GM08714 (cell line): ENCODE data around the gene BSPRY.

Experiments
- H3K4me3 ChIP-seq: fragments of 200-500 bp; sonication (Bioruptor generic); 2 replicates; pipeline ENCODE4 v1.5.1; 2014; ENCODE audit warnings: mild to moderate bottlenecking, low read length, inconsistent platforms
- ZNF274 ChIP-seq: IDR thresholded peaks from 2 replicates; pipeline ENCODE4 v1.6.1; 2012; ENCODE audit warnings: mild to moderate bottlenecking, low read depth, low read length

BSPRY gene

DNA sequence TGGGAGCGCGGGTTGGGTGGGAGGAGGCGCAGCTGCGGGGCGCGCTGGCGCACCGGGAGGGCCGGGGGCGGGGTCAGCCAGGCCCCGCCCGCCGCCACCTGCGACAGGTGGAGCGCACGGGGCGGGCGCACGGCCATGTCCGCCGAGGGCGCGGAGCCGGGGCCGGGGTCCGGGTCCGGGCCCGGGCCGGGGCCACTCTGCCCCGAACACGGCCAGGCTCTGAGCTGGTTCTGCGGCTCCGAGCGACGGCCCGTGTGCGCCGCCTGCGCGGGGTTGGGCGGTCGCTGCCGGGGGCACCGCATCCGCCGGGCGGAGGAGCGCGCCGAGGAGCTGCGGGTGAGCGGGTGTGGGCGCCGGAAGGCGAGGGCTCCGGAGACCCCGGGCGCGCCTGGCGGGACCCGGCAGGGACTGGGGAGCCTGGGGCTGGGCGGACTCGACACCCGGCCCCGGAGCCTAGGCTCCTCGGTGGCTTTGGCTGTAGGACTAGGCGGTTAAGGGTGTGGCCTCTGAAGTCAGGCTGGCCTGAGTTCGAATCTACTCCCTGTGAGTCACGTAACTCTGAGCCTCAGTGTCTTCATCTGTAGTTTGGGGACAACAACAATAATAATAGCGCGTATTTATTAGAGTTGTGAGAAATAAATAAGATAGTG, at the start of gene BSPRY:
TSS of gene BSPRY (plus strand) at position 97 of the 650 bp plus-strand sequence. CDS start at position 136, 39 bp downstream.
- TF ChIP-seq ZNF274: no peak
- H3K4me3 ChIP-seq: peak within 1 kb of the TSS; percentile 53; the same call in 1 of the 2 replicates

DNA sequence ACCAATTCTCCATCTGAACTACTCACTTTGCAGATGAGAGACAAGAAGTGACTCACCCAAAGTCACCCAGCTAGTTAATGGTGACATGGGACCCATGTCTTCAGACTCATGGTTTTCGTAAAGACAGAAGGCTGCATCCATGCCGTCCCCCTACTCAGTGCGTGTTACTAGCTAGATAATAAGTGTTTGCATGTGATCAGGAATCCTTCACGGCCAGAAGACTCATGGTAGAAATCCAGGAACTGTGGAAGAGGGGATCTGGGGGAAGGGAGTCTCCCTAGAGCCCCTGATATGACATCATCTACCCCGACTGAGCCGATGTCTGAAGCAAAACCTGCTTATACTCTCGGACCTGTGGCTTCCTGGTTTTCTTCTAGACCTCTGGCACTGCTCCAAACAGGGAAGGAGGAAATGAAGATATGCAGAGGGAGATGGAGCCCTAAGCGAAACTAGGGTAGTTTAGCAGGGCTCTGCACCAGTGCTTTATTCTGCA, 49.5 kb upstream of the BSPRY start:
- H3K4me3 ChIP-seq: no peak overlapping the region
- TF ChIP-seq ZNF274: no peak

DNA sequence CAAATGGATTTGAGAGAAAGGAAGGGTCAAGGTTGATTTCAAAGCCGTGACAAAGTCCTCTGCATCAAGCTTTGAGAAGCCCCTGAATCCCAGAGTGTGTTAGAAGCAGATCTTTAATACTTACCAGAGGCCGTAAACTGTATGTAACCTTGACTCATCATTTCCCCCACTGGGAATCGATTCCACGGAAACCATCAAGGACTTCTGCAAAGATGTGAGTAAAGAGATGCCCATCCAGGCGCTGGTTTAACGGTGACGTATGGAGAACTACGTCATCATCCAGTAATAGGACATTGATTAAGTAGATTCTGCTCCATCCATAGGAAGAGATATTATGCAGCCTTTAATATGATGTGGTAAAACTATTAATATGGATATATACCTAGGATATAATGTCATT, 47.8 kb upstream of the BSPRY start:
- no peak overlapping the region for H3K4me3 ChIP-seq
- TF ChIP-seq ZNF274: no peak

- no peak for TF ChIP-seq ZNF274
- H3K4me3 ChIP-seq: no peak within 1 kb of the TSS
Observed at GRCh38 chr9:113302792-113303418, 46.4 kb upstream of the BSPRY start, which contains the start of gene RNF183. RNF183 (minus strand) TSS chr9:113303376; CDS start chr9:113298184, 5,192 bp downstream.

DNA sequence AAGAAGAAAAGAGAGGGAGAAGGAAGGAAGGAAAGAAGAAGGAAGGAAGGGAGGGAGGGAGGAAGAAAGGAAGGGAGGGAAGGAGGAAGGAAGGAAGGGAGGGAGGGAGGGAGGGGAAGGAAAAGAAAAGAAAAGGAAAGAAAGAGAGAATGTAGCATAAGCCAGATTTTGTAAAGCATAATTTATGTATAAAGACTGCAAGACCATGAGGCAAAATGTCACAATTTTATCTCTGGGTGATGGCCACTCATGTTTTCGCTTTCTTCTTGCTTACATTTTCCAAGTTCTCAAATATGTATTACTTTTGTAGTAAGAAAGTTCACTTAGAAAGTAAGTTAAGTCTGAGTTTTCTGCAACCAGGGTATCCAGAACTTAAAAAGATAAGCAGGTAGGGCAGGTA, 42.8 kb upstream of the BSPRY start:
- no peak for TF ChIP-seq ZNF274
- H3K4me3 ChIP-seq: no peak overlapping the region

GRCh38 chr9:113307396-113307975, 41.9 kb upstream of the BSPRY start:
- no peak for TF ChIP-seq ZNF274
- H3K4me3 ChIP-seq: no peak overlapping the region

DNA sequence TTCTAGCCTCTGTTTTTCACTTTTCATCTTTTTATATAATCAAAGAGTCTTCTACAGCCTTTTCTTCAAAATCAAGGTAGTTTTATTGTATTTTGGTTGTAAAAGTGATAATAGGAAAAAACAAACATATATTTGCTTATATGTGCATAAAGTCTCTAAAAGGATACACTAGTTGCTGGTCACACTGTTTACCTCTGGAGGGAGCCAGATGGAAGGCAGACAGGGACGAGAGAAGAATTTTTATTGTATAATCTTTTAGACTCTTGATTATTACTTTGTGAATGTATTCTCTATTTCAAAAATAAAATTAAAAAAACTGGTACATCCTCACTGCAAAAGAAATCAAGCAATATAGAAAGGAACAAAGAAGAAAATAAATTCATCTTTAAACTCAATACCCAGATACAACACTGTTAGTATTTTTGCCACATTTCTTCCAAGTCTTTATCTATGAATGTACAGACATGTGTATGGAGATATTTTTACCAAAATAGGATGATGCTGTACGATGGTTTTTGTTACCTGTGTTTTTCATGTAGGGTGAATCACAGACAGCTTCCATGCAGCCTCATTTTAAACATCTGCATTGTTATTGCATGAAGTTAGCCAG, 40.0 kb upstream of the BSPRY start:
- H3K4me3 ChIP-seq: no peak overlapping the region

DNA sequence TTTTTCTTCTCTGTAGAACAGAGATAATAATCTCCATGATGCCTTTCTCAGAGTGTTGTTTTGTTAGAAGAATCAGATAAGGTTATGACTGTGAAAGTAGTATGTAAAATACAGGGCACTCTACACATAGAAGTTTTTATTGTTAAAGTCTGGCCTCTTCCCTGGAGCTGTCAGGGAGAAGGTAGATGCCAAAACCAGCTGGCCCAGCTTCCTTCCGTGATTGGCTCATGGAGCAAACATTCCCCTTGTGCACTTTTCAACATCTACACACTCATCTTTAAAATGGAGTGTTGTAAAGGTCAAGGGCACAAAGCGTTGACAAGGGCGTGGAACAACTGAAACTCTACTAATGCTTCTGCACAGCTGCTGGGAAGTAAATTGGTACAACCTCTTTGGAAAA, 38.8 kb upstream of the BSPRY start:
- no peak for TF ChIP-seq ZNF274
- H3K4me3 ChIP-seq: no peak overlapping the region

More for the DNA sequence above, 40.0 kb upstream of the BSPRY start:
- TF ChIP-seq ZNF274: no peak

GRCh38 chr9:113311961-113312360, 37.4 kb upstream of the BSPRY start:
- TF ChIP-seq ZNF274: no peak
- no peak overlapping the region for H3K4me3 ChIP-seq

DNA sequence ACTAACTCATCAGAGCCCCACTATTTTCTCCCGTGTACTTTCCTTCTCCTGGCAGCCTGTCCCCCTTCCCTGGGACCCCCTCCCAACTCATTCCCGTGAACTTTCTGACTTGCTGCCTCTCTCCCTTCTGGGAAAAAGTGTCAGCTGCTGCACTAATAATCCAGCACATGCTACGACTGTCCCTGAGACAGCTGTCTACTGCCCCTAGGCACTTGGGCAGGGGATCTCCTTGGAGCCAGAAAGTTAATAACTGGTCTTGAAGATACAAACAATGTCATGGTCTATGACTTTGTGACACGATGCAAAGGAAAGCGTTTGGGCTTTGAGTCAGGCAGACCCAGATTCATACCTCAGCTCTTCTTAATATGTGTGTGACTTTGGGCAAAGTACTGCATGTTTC, 36.1 kb upstream of the BSPRY start:
- no peak for TF ChIP-seq ZNF274
- H3K4me3 ChIP-seq: no peak overlapping the region

DNA sequence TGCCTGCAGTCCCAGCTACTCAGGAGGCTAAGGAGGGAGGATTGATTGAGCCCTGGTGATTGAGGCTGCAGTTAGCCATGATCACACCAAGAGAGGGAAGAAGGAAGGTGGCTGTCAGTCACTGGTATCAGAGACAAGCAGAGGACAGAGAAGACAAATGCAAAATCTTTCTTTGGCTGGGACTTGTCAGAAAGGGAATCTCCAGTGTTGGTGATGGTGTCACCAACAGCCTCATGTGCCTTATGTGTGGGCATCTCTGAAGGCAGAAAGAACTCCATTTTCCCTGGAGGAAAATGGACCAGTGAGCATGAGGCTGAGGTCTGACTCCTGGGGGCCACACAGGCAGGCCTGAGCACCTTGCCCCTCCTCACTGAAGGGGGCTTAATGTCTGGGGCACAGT, 34.1 kb upstream of the BSPRY start:
- H3K4me3 ChIP-seq: no peak overlapping the region
- TF ChIP-seq ZNF274: no peak

DNA sequence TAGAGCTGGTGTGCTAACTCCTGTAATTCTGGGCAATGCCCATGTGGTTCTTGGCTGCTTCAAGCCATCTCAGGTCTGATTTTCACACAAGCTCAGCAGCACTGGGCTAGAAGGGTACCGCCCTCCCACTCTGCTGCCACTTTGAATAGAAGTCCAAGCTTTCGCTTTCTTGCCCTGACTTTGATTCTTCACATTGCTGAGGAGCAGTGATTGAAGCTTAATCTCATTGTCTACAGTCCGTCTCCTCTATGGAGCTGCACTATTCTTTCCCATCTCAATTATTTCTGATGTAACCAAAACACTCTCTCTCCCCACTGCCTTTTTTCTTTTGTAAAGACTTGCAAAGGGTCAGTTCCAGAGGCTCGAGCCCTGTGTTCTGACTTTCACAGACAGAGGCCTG, 33.3 kb upstream of the BSPRY start:
- TF ChIP-seq ZNF274: no peak
- H3K4me3 ChIP-seq: no peak overlapping the region

DNA sequence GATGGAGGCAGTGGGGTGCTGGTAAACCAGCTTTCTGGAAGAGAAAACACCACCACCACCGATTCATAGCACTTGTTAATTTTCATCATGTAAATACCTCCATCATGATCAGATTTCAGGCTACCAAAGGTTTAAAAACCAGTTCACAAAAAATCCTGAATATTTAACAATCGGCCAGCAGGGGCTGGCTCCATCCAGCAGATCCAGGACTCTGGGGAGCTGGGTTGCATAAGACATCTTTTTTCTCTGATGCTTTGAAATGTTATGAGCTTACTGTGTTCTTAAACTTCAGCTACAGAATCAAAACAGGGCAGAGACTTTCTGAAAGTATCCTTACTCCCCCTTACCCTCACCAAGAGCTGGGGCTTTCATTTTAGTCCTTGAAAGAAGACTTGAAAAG, 31.6 kb upstream of the BSPRY start:
- no peak overlapping the region for H3K4me3 ChIP-seq
- no peak for TF ChIP-seq ZNF274

- no peak overlapping the region for H3K4me3 ChIP-seq
- no peak for TF ChIP-seq ZNF274
Observed at GRCh38 chr9:113319054-113319453, 30.3 kb upstream of the BSPRY start.

DNA sequence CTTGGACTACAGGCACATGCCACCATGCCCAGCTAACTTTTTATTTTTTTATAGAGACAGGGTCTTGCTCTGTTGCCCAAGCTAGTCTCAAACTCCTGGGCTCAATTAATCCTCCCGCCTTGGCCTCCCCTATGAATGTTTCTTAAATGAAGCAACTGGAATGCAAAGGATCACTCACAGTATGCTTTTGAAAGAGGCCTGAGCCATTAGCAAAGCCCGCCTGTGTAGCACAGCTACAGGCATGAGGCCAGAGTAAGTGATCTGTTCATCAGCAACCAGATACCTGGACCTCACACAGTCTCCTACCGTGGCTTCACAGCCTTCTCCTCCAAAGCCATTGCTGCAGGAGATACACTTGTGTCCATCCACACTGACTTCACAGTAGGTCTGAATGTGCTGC, 29.3 kb upstream of the BSPRY start:
- TF ChIP-seq ZNF274: no peak
- H3K4me3 ChIP-seq: no peak overlapping the region
